ENCODE measurements around the gene TMEM51. TPM values are rescaled to one million over a fixed set of nuclear protein-coding genes. Genes with fewer than 3 reads are reported as not detected.

The TMEM51 gene
- total RNA-seq, 1 donor from 2014 or later: 1.4 TPM

- DNase-seq: no peak
These were observed 25.3 kb downstream of the TMEM51 start for GRCh38 chr1:15178571-15179484.

GRCh38 chr1:15179485-15179883 lies 25.9 kb downstream of the TMEM51 start:
- DNase-seq: no peak

GRCh38 chr1:15180189-15180588 lies 26.6 kb downstream of the TMEM51 start:
- peak; percentile 78 for DNase-seq

GRCh38 chr1:15180945-15181523 lies 27.5 kb downstream of the TMEM51 start:
- DNase-seq: no peak

- no peak for DNase-seq
These were observed 28.0 kb downstream of the TMEM51 start for GRCh38 chr1:15181564-15181963.

- DNase-seq: no peak
These were observed 31.1 kb downstream of the TMEM51 start for GRCh38 chr1:15184436-15185241.

- DNase-seq: no peak
These were observed 32.1 kb downstream of the TMEM51 start for GRCh38 chr1:15185617-15186016.

- no peak for DNase-seq
These were observed 32.7 kb downstream of the TMEM51 start for GRCh38 chr1:15186073-15186845.

GRCh38 chr1:15186846-15187151 lies 33.3 kb downstream of the TMEM51 start:
- no peak for DNase-seq

- DNase-seq: no peak
These were observed 33.9 kb downstream of the TMEM51 start for GRCh38 chr1:15187175-15188129.

- no peak for DNase-seq
These were observed 34.6 kb downstream of the TMEM51 start for GRCh38 chr1:15188130-15188524.

GRCh38 chr1:15188678-15189077 lies 35.1 kb downstream of the TMEM51 start:
- no peak for DNase-seq

GRCh38 chr1:15189692-15190370 lies 36.3 kb downstream of the TMEM51 start:
- no peak for DNase-seq

GRCh38 chr1:15191267-15191666 lies 37.7 kb downstream of the TMEM51 start:
- no peak for DNase-seq

- DNase-seq: no peak
These were observed 38.2 kb downstream of the TMEM51 start for GRCh38 chr1:15191770-15192169.

- DNase-seq: no peak
These were observed 39.5 kb downstream of the TMEM51 start for GRCh38 chr1:15192916-15193550.

GRCh38 chr1:15195420-15196052 lies 42.0 kb downstream of the TMEM51 start:
- DNase-seq: no peak

GRCh38 chr1:15196069-15196468 lies 42.5 kb downstream of the TMEM51 start:
- no peak for DNase-seq

- no peak for DNase-seq
These were observed 43.4 kb downstream of the TMEM51 start for GRCh38 chr1:15196807-15197530.
